22Rv1 (cell line): ENCODE data around the gene HCFC1R1.

Experiments used
- ZFX ChIP-seq: fragments of 450-650 bp; IDR thresholded peaks from 2 replicates; pipeline ENCODE4 v1.6.1; 2017; ENCODE audit warnings: antibody characterized with exemption, borderline replicate concordance
- TF ChIP-seq, protein P1 (sequence below): fragments of 450-650 bp; IDR thresholded peaks from 2 replicates; pipeline ENCODE4 v1.5.1; 2017; ENCODE audit warnings: mild to moderate bottlenecking

DNA sequence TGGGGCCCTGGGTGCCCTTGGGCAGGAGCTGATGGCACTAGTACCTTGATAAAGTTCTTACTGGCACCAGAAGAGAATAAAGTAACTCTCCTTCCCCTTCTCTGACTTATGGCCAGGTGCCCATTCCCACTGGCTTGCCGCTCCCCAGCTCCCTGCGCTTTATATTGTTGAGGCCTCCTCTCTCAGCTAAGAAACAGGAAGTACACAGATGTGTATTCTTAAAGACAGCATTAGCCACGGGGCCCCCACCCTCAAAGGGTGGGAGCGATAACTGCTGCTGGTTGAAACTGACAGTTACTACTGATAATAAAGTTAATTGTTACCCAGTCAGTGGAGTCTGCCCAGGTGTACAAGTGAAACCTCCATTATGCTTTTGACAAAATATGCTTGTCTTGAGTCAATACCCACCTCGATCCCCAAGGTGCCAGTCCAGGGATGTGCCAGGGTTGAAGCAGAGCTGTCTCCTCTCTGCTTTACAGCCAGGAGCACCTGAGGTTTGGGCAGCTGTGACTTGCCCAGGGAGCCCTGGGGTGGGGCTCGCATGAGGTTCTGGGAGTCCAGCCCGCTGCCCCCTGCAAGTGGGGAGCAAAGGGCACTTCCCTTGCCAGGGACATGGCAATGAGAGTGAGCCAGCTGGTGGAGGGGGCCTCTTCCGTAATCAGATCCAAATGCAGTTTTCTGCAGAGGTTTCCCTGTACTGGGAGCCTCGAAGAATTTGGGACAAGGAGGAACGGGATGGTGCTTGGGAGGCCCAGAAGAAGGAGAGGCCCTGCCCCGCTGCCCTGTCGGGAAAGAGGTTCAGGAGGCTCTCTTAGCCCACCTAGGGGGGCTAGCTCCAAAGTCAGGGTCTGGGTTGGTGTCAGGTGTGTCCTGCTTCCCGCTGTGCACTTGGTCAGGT, 16.4 kb downstream of the HCFC1R1 start:
- TF ChIP-seq, protein P1, sequence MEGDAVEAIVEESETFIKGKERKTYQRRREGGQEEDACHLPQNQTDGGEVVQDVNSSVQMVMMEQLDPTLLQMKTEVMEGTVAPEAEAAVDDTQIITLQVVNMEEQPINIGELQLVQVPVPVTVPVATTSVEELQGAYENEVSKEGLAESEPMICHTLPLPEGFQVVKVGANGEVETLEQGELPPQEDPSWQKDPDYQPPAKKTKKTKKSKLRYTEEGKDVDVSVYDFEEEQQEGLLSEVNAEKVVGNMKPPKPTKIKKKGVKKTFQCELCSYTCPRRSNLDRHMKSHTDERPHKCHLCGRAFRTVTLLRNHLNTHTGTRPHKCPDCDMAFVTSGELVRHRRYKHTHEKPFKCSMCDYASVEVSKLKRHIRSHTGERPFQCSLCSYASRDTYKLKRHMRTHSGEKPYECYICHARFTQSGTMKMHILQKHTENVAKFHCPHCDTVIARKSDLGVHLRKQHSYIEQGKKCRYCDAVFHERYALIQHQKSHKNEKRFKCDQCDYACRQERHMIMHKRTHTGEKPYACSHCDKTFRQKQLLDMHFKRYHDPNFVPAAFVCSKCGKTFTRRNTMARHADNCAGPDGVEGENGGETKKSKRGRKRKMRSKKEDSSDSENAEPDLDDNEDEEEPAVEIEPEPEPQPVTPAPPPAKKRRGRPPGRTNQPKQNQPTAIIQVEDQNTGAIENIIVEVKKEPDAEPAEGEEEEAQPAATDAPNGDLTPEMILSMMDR, result no peak
- TF ChIP-seq ZFX, result no peak
